Vagina (tissue), 2 donors: ENCODE data around the gene ASTN2.

Experiments used
- CTCF ChIP-seq, 3 experiments: fragments of 450-650 bp in 2 of 3; fragments of 200-600 bp in 1 of 3; sonication (generic) in 1 of 3; IDR thresholded peaks; one replicate each; pipeline ENCODE4 v1.5.1; 2017 to 2019; ENCODE audit warnings: antibody characterized with exemption in 3 of 3, mild to moderate bottlenecking in 2 of 3, moderate library complexity in 2 of 3
- POLR2A ChIP-seq, 2 donors: fragments of 450-650 bp; IDR thresholded peaks; one replicate each; pipeline ENCODE4 v1.6.1; 2017; ENCODE audit warnings: antibody characterized with exemption in 2 of 2, mild to moderate bottlenecking in 2 of 2, moderate library complexity in 2 of 2
- POLR2AphosphoS5 ChIP-seq, 2 donors: sonication (generic); formaldehyde crosslinking; IDR thresholded peaks; one replicate each; pipeline ENCODE4 v1.9.0; 2017; ENCODE audit warnings: antibody characterized with exemption in 2 of 2, mild to moderate bottlenecking in 2 of 2, low read depth in 1 of 2; ENCODE audit not compliant: insufficient read depth in 1 of 2

GRCh38 chr9:116704470-116704869 lies 710.4 kb downstream of the ASTN2 start:
- no peak for TF ChIP-seq CTCF (IDR thresholded peaks at IDR 0.05)
- TF ChIP-seq POLR2A (IDR thresholded peaks at IDR 0.05), result no peak
- TF ChIP-seq POLR2AphosphoS5 (IDR thresholded peaks at IDR 0.05; ENCODE audit: insufficient read depth in 1 of 2, low read depth in 1 of 2), result no peak
